Stimulated activated CD8-positive, alpha-beta memory T cell treated with anti-CD3 and anti-CD28 coated beads, Interleukin-12 subunit alpha, Interleukin-12 subunit beta, amount 100 ng/mL, for 24 hours (primary cell): ENCODE results near the gene KCNAB2.

Experiments used
- DNase-seq: peaks from one replicate; pipeline ENCODE4 v3.0.0-alpha.2; 2020; ENCODE audit errors: extremely low read depth

KCNAB2 gene

DNA sequence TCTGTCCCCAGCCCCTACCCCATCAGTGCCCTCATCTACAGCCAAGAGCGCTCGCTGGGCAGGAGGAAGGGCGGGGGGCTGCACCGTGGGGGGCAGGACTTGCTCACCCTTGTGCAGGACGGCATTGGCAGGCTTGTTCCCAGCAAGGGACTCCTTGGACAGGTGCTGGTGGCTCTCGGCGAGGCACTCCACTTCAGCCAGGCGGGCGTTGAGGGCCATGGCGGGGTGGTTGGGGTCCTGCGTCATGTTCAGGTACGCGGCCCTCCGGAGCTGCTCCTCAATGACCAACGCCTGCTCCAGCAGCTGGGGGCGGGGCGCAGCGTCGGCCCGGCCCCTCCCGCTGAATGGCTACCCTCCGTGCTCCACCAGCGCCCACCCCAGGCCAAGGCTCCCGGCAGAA lies 64.0 kb downstream of the KCNAB2 start:
- no peak for DNase-seq

DNA sequence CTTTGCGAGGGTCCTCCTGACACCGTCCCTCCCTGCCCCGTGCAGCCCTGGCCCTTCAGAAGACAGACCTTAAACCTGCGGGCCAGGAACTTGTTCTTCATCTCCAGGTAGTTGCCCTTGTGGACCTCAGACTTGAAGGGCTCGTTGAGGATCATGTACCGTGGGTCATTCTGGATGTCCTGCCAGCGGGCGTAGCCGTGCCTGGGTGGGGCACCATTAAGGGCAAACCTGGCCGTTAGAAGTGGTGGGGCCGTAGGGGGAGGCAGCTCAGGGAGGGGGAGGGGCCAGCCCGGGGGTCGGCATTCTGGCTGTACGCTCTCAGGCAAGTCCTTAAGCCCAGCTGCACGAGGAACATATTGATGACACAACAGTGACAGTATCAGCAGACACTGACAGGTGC lies 64.6 kb downstream of the KCNAB2 start:
- no peak for DNase-seq

DNA sequence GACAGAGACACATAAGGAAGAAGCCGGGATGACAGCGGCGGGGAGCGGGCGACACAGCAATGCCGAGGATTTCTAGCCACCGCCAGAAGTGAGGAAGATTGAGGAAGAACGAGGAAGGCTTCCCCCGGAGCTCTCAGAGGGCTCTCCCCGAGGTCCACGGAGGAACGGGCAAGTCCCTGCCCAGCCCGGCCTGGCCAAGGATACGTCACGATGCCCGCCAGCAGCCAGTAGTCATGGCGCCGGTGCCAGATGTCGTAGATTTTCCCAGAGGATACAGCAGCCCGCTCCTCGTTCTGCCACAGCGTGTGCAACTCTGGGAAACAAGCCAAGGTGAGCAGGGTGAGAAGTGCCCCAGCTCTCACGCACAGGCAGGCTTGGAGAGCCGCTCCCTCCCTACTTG lies 65.9 kb downstream of the KCNAB2 start:
- no peak for DNase-seq

DNA sequence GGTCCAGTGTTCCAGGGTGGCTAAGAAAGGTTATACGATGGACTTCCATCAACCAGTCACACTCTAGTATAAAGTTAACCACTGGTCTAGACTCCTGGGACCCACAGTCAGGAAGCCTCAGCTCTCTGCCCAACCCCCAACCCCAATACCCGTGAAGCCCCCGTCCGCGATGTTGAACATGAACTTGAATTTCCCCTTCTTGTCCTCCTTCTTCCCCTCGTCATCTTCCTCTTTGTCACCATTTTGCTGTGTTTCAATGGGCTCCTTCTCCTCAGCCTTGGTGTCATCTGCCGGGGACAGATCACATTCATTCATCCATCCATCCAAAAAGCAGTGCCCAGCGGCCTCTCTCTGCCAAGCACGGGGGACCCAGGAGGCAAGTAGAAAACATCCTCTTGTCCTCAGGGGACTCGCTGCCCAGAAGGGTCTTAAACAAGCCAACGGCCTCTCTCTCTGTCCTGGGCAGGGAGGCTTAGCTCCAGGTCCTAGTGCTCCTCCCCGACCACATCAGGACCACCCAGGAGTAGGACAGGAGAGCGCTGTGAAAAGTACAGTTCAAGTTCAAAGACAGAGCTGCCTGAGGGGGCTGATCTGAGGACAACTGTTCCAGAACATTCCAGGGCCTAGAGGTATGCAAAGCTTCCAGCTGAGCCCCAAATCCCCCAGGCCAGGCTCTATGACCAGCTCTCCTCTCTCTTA lies 66.5 kb downstream of the KCNAB2 start:
- DNase-seq: no peak

DNA sequence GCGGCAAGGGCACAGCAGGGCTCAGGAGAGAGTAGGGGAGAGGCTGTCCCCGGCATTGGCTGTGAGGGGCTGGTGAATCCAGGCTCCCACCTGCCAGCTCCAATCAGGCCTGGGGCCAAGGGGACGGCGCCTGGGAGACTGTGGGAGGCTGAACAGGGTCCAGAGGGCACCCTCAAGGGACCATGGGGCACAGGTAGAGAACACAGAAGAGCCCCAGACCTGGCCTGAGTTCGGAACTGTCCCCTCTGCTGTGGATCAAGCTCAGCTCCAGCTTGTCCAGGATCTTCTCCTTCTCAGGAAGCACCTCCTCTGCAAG lies 67.0 kb downstream of the KCNAB2 start:
- DNase-seq: no peak

DNA sequence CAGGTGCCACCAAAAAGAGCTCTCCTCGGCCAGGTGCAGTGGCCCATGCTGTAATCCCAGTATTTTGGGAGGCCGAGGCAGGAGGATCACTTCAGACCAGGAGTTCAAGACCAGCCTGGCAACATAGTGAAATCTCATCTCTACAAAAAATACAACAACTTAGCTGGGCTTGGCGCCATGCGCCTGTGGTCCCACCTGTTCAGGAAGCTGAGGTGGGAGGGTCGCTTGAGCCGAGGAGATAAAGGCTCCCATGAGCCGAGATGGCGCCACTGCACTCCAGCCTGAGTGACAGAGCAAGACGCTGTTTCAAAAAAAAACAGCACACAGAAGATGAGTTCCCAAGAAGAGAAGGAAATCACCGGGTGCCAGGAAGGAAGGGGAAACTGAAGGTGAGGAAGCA lies 67.4 kb downstream of the KCNAB2 start:
- no peak for DNase-seq

DNA sequence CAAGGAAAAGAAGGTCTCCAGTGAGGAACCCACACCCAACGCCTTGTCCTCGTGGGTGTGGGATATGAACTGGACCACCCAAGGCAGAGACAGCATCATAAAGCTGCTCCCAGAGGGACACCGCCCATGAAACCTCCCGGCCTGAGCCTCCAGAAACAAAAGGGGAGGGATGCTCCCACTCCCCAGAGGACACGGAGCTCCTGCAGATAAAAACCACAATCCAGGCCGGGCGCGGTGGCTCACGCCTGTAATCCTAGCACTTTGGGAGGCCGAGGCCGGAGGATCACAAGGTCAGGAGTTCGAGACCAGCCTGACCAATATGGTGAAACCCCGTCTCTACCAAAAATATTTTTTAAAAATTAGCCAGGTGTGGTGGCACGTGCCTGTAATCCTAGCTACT lies 68.1 kb downstream of the KCNAB2 start:
- no peak for DNase-seq

DNA sequence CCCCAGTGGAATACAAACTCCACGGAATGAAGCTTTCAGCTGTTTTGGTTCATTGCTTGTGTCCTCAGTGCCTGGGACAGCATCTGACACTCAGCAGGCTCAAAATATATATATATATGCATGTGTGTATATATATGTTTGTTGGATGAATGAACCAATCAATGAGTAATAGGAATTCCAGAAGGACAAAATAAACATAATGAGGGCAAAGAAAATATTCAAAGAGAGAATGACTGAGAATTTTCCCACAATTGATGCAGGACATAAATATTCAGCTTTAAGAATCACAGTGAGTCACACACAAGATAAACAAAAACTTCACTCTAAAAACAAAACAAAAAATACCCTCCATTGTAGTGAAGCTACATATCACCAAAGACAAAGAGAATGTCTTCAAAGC lies 70.4 kb downstream of the KCNAB2 start:
- DNase-seq: no peak

DNA sequence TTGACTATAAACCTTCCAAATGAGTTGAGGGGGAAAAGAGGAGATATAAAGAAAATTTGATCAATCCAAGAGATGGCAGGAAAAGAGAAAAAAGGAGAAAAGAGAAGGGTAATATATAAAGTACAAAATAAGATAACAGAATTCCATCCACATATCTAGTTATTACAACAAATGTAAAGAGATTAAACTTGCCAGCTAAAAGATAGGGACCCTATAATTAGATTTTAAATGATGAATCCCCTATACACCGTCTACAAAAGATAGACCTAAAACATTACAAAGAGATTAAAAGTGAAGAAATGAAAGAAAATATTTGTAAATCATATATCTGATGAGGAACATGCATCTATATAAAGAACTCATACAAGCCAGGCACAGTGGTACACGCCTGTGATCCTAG lies 71.4 kb downstream of the KCNAB2 start:
- no peak for DNase-seq

DNA sequence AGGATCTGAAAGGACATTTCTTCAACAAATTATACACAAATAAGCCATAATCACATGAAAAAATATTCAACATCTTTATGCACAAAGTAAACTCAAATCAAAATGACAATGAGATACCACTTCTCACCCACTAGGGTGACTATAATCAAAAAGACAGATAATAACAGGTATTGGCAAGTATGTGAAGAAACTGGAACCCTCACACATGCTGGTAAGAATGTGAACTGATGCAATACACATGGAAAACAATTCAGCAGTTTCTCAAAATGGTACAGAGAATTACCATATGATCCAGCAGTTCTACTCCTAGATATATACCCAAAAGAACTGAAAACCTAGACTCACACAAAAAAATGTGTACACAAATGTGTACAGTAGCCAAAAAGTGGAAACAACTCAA lies 71.9 kb downstream of the KCNAB2 start:
- DNase-seq: no peak

DNA sequence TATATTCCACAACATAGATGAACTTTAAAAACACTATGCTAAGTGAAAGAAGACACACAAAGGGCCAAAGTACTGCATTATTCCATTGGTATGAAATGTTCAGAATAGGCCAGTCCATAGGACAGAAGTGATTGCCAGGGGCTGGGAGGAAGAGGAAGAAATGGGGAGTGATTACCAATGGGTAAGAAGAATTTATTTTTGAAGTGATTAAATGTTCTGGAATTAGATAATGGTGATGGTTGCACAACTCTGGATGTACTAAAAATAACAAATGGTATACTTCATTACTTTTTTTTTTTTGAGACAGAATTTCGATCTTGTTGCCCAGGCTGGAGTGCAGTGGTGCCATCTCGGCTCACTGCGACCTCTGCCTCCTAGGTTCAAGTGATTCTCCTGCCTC lies 72.7 kb downstream of the KCNAB2 start:
- DNase-seq: no peak

DNA sequence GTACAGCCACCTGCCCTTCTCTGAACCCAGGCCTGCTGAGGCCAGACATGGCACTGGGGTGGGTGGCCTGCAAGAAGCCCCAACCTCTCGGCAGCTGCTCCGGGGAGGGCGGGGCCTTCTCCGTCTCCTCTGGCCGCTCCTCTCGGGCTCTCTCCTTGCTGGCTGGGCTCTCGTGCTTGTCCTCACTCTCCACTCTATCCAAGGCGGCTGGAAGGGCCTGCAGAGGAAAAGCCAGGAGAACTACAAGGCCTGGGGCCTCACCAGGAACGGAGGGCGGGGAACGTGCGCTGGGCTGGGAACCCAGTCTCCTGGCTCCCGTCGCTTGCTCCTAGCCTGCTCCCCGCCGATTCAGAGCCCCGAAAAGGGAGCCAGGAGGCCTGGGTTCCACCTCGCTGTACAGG lies 75.3 kb downstream of the KCNAB2 start:
- no peak for DNase-seq

DNA sequence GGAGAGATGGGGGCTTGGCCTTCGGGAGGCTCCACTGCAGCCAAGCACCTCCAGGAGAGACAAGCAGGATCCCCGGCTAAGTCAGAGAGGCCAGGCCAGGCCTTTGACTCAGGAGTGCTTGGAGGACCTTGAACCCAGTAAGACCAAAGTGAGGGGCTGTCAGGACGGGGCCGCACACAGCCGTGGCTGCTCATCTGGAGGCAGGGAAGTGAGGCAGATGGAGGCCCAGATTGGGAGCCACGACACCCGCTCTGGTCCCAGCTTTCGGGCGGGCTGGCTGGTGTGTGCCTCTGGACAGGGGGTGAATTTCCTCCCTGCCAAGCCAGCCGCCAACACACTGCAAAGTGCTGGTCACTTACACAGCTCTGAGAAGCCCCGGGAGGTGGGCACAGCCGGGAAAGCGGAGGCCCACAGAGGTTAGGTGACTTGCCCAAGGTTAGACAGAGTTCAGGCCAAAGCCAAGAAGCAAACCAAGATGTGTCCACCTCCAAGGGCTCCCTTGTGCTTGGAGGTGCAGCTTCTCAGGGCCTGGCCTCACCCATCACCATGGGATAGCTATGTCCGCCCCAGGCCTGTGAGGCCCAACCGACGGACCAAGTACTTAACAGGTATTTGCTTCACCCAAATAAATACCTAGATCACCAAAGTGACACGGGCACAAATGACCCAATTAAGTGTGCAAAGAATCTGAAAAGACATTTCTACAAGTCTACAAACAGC lies 76.1 kb downstream of the KCNAB2 start:
- no peak for DNase-seq

DNA sequence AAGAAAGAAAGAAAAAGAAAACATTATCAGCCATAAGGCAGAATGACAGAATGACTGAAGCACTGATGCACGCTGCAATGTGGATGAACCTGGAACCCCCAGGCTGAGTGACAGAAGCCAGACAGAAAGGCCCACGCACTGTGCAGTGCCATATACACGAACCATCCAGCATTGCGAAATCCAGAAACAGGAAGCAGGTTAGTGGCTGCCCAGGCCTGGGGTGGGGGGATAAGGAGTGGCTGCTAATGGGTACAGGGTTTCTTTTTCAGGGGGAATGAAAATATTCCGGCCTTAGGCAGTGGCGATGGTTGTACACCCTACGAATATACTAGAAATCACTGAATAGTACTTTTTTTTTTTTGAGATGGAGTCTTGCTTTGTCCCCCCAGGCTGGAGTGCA lies 77.4 kb downstream of the KCNAB2 start:
- DNase-seq: no peak

DNA sequence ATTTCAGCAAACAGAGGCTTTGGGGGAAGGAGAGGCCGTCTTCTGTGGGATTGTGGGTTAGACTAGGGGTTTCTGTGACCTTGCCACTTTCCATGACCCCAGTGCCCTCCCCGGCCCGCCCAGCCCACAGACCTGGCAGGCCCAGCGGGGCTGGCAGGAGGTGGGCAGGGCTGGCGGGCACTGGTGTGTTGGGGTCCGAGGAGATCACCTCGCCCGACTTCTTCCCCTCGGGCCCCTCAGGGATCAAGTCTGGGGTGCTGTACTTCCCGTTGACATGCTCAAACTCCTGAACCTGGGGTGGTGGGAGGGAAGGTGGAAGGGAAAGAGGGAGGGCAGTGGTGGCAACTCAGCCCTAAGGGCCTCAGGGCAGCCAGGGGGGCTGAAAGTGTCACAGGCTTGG lies 78.1 kb downstream of the KCNAB2 start:
- DNase-seq: no peak

DNA sequence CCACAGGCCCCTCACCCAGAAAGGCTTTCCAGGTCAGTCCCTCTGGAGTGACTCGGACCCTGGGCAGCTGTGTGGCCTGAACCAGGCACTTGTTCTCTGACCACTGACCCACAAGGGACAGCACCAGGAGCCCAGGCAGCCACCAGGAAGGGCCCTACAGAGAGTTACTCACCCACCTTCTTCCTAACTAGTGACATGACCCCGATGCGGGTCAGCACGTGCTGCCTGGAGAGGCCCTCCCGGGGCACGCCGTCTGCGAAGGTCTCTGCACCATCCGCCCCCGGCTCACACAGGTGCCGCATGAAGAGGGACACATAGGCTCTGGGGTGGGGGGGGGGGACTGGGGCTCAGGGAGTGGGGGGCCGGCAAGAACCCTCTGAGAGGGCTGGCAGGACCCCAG lies 78.7 kb downstream of the KCNAB2 start:
- DNase-seq: no peak

DNA sequence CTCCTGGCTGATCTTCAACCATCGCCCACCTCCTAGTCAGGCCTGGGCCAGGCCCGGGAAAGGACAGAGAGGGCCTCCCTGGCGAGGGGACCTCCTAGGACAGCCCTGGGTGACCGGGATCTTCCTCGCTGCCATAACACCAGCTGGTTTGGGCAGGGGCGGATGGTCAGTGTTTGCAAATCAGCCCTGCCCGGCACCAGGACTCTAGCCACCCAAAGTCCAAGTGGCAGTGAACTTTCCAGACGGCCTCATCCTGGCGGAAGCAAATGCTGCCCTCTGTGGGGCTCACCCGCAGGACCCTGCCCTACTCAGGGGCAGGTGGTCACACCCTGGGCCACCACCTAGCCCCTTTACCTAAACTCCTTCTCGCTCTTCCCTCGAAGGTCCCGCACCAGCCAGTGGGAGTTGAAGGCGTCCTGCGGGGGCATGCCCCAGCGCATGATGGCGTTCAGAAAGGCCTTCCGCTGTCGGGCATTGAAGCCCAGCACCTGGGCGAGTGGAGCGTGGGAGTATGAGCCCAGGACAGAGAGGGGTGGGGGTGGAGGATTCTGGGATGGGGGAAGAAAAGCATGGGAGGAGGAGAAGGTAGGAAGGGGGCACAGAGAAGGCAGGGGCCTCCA lies 79.2 kb downstream of the KCNAB2 start:
- no peak for DNase-seq

DNA sequence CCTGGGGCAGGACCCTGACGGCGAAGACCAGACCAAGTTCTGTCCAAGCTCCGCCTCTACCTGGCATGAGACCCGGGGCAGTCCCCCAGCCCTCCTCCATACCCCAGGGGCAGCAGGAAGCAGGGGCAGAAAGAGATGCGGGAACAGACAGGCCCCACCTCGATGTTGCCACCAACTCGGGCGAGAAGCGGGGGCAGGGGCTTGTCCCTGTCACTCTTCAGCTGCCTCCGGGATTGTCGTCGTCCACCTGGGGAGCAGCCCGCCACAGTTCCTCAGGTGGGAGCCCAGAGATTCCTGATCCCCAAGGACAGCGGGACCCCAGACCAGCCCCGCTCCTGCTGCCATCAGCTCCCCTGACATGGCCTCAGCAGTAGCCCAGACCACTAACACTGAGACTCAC lies 79.7 kb downstream of the KCNAB2 start:
- DNase-seq: no peak

DNA sequence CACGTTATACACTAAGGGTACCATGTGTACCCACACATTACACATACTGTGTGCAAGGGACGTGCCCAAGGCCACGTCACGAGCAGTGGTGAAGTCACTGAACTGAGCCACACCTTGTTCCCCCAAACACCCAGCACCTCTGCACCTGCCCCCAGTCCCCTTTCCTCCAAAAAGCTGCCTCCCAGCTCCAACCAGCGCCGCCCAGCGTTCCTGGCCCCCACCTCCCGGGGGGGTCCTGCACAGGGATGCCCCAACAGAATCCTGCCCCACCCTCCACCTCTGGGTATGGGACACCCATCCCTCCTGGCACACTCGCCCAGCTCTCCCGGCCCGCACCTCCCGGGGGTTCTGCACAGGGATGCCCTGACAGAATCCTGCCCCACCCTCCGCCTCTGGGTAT lies 80.3 kb downstream of the KCNAB2 start:
- no peak for DNase-seq

DNA sequence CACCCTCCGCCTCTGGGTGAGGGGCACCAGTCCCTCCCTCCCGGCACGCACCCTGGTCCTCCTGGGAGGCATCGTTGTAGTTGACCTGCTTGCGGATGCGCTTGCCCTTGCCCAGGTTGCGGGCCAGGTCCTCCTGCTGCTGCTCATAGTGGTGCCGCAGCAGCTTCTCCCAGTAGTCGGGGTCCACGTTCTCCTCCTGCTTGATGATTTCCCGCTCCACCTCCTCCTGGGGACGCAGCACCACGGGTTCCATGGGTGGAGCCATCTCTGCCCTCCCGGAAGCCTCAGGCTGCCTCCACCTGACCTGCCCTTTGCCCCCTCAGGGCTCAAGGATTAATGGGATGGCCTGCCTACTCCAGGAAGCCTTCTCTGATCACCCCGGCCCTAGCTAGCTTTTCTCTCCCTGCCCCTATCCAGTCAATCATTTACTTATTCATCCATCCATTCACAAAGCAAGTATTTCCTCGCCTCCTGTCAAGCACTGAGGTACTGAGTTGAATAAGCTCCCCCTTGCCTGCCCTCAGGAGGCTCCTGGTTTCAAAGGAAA lies 80.9 kb downstream of the KCNAB2 start:
- DNase-seq: no peak

DNA sequence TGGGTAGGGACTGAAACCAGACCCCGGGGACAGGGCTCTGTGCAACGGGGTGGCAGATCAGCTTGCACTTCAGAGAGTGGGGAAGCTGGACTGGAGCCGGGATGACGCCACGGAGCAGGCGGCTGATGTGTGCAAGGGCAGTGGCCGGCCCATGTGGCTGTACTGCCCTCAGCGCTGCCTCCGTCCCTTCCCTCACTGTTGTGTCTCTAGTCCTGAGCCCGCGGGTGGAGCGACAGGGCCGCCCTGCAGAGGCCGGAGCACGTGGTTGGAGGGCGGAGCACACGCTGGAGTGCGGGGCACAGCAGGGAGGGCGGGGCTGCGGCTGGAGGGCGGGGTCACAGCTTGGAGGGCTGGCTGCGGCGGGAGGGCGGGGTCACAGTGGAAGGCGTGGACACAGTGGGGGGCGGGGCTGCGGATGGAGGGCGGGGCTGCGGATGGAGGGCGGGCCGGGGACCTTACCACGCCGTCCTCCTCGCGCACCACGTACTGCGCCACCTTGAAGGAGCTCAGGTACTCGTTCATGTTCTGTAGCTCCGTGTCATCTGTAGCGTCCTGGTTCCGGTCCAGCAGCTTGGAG lies 82.0 kb downstream of the KCNAB2 start:
- peak; percentile 39 for DNase-seq

DNA sequence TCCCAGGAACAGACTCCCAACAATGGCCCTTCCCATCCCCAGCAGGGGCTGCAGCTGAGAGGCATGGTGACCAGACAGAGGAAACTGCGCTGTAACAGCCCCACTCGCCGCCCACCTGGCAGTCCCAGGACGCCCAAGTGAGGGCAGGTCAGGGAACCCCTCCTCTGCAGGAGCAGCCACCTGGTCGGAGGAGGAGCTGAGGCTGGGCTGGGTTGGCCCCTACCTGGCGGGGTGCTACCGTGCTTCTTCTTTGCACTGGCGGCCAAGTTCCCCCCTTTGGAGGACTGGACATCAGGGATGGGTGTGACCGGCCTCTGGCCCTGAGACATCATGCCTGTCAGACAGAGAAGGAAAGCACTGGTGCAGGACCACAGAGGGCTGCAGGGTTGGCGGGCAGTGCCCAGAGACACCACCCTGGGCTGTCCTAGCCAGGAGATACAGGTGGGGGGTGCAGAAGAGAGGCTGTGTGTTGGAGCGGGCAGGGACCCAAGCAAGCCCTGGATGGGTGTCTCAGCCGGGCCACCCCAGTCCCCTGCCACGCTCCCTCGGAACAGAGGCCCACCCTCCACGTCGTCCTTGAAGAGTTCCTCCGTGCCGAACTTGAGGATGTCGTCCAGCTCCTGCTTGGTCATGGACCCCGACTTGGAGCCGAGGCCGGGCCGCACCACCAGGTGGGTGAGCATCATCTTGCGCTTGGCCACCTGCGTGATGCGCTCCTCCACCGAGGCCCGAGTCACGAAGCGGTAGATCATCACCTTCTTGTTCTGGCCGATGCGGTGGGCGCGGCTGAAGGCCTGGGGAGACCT lies 82.8 kb downstream of the KCNAB2 start:
- DNase-seq: no peak
